Esophagus squamous epithelium (tissue), 4 donors: Measurements from ENCODE around the gene MINK1.

Experiments used
- POLR2A ChIP-seq, 4 donors: fragments of 450-650 bp; IDR thresholded peaks; one replicate each; pipeline ENCODE4 v1.6.1; 2017; ENCODE audit warnings: antibody characterized with exemption in 4 of 4, mild to moderate bottlenecking in 4 of 4, moderate library complexity in 3 of 4
- TF ChIP-seq, protein P1 (sequence below), 6 experiments: fragments of 450-650 bp in 4 of 6; fragments of 200-600 bp in 2 of 6; sonication (generic) in 2 of 6; IDR thresholded peaks; one replicate each; pipeline ENCODE4 v1.5.1; 2016 to 2019; ENCODE audit warnings: antibody characterized with exemption in 6 of 6, mild to moderate bottlenecking in 4 of 6, moderate library complexity in 4 of 6

DNA sequence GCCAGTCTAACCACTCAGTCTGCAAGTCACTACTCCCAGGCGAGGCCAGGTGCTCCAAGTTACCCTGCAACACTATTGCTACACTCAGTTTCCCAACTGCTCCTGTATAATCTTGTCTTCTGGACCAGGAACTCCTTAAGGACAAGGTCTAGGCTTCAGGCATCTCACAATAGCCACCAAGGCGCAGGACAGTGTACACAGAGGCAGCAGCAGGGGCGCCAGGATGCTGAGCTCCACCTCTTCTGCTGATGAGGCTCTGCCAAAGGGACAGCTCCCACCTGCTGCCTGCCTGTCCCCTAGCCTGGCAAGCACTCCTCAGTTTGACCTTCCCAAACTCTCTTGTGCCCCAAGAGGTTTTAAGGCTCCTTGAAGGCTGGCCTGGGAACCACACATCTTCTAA, 103.3 kb downstream of the MINK1 start:
- TF ChIP-seq, protein P1, sequence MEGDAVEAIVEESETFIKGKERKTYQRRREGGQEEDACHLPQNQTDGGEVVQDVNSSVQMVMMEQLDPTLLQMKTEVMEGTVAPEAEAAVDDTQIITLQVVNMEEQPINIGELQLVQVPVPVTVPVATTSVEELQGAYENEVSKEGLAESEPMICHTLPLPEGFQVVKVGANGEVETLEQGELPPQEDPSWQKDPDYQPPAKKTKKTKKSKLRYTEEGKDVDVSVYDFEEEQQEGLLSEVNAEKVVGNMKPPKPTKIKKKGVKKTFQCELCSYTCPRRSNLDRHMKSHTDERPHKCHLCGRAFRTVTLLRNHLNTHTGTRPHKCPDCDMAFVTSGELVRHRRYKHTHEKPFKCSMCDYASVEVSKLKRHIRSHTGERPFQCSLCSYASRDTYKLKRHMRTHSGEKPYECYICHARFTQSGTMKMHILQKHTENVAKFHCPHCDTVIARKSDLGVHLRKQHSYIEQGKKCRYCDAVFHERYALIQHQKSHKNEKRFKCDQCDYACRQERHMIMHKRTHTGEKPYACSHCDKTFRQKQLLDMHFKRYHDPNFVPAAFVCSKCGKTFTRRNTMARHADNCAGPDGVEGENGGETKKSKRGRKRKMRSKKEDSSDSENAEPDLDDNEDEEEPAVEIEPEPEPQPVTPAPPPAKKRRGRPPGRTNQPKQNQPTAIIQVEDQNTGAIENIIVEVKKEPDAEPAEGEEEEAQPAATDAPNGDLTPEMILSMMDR (IDR thresholded peaks at IDR 0.05), result no peak
- no peak for TF ChIP-seq POLR2A (IDR thresholded peaks at IDR 0.05)
